NCI-H2107 treated with DMSO at 0.1 percent for 48 hours (cell line): Measurements from ENCODE around the gene TRIM2.
"Not testable (repeated sequence)": the region's sequence is repeated elsewhere in the genome, so short reads cannot be mapped to it uniquely, and the experiment has no call there.

Experiments
- DNase-seq: peaks from one replicate; lab custom pipeline; 2025; ENCODE audit not compliant: unreplicated experiment; lab: John Stamatoyannopoulos, UW

TRIM2 gene

DNA sequence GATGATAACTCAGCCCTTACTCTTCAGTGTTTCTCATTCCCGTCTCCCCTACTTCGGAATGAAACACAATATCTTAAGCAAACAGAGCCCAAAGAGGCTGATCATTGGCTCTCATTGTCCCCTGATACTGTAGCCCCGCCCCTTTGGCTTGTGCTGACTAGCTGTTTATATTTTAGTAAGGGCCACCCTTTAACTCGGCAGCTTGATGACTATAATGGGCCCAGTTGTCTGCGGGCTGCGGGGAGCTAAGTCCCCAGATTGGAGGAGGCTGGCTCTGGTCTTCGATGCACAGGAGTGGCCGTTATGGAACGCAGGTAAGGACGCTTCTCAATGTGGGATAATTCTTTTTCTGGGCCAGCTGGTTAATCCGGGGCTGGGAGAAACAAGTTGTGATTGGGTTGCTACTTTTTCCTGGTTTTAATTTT, at the start of gene TRIM2:
Gene TRIM2 (plus strand): TSS at position 197 of the 425 bp plus-strand sequence. CDS start 88 bp downstream, at position 285.
- peak; percentile 82 for DNase-seq

DNA sequence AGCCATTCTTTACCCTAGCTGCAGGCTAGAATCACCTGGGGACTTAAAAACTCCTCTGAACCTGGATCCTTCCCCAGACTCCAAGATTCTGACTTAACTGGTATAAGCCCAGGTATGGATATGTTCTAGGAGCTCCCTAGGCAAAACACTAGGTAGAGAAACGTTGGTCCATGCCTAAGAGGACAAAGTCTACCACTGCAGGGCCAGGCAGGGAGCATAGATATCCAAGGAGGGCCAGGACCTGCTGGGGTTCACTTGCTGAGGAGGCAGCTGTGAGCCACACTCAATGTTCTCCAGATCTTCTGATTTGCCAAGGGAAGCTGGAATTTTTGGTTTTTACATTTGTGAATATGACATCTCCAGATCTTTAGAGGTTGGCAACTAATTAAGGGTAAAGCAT, 48.6 kb upstream of the TRIM2 start:
- DNase-seq: no peak

DNA sequence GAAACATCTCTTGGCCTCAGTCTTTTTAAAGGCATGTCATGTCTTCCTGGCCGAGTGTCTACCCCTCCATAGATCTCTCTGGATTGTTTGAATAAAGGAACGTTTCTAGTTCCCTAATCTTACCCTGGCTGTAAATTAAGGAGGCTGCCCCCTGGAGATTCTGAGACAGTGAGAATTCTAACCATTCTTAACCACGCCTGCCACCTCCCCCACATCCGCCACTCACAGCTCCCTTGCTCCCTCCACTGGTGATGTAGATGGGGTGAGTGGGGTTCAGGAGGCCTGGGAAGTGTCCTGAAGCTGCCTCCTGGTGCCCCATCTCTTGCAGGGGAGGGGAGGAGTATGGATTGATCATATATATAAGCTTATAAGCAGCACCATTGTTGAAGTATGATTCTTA, 48.0 kb upstream of the TRIM2 start:
- no peak for DNase-seq

DNA sequence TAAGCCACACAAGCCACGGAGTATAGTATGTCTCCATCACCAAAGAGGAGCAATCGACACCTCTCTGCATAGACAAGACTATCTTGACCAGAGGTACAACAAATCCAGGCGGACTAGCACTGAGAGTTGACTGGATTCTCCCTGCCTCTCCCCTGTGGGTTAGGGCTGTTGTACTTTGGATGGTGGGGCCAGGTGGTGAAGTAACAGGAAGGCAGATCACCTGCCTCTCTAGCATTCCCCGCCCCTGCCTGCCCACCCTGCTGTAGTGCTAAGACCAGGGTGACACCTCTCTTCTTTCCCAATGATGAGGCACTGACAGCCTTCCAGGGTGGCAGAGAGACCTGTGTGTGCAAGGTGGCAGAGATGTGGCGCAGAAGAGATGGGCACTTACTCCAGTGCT, 47.5 kb upstream of the TRIM2 start:
- peak; percentile 47 for DNase-seq

DNA sequence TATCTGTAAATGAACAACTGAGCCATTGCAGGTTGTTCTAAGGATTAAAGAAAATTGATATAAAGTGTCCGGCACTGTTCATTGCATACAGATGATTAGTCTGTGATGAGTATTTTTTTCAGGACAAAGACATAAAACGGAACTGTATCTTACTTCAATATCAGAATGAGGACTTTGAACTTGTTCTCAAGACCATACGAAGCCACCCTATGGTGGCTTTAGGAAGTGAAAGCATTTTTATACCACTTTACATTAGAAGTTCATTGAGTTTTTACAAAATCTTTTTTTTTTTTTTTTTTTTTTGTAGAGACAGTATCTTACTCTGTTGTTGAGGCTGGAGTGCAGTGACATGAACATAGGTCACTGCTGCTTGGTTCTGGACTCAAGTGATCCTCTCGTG, 45.2 kb upstream of the TRIM2 start:
- no peak for DNase-seq

DNA sequence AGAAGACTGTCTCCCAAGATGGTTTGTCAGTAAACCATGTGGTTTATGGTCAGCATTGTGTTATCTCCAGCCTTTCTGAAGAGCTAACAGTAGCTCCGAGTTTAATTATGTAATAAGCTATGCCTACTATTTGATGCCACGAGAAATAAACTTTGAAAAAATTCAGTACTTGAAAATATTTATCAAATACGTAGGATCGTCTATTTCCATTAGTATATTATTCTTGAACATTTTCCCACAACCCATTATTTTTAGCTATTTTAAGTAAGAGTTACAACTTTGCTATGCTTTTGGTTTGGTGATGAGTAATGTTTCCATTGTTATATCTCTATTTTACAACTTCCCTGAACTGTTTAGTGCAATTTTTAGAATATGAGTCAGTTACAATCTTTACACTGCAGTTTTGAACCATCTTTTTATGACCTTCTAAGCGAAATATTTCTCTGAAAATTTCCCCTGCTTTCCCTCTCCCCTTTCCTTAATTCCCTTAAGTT, 44.5 kb upstream of the TRIM2 start:
- DNase-seq: no peak

DNA sequence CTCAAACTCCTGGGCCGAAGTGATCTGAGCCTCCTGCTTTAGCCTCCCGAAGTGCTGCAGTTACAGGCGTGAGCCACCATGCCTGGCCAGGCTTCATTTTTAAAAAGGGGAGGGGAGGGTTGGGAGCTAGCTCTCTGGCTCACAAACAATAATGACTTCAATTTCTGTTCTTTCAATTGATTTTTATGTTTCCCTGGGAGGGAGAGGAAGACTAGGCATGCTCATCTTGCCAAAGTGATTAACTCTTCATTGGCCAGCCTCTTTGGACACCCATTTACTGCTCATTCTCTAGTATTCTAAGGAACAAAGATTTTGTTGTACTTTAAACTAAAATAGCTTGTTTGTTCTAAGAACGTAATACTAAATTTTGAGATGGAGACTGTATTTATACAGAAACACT, 43.4 kb upstream of the TRIM2 start:
- no peak for DNase-seq

DNA sequence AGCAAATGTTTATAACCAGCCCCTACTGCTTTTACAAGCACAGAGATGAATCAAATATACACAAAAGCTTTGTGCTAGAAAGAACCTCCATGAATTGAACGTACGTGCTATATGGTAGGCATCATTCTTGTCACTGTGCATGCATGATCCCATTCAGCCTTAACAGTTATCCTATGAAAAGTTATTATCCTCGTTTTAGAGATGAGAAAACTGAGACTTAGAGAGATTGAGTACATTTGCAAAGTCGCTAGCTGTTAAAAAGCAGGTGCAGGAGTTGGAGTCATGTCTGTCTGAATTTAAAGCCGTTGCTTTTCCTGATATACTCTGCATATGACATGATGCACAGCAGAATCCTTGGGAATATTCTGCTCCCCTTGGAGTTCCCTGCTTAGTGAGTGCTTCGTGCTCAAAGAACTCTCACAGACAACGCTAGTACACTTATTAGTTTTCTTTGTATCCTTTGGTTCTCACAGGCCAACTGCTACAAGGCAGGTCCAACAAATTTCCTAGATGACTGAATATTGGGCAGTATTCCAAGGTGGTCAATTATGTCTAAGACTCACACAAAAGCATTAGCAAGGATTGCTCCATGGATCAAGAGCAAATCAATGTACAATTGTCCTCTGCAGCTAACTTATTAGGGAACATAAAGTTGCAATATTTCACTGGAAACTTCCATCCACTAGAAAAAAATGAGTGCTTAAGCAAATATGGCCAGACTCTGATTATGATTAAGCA, 42.8 kb upstream of the TRIM2 start:
- DNase-seq: no peak

DNA sequence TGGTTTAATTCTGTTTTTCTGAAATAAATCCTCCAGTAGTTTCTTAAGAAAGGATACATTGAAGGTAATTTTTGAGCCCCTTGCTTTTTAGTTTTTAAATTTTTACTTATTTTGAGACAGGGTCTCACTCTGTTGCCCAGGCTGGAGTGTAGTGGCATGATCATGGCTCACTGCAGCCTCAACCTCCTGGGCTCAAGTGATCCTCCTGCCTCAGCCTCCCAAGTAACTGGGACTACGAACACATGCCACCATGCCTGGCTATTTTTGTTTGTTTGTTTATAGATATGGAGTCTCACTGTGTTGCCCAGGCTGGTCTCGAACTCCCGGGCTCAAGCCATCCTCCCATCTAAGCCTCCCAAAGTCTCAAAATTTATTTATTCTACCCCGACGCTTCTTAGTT, 39.0 kb upstream of the TRIM2 start:
- not testable (repeated sequence) for DNase-seq

DNA sequence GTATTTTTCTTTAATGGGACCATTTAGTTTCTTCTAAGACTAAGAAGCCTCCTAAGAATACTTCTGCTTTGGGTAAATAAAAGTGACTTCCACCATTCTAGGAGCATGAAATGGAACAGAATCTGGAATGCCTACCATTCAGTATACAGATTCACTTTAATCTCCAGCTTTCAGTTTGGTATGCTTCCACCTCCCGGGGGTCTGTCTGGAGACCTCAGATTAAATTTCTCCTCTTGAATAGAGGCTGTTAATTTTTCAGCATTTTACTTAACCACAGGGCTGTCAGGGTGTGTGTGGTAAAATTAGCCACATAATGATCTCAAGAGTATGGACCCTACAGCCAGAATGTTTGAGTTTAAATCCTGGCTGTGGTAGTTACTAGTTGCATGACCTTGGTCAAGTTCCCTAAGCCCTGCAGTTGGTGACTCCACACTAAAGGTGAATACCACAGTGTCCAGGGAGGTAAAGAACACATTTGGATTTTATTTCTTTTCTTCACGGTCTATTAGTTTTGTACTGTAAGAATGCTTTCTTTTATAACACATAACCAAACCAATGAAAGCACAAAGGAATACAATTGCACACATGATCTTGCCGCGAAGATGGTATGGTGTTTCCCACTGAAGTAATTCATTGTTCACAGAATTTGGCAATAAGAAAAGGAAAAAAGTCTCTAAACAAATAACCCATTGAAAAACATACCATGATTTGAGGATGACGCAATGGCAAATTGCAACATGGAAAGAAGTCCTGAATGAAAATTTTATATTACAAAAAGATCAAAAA, 37.3 kb upstream of the TRIM2 start:
- DNase-seq: peak; percentile 28

DNA sequence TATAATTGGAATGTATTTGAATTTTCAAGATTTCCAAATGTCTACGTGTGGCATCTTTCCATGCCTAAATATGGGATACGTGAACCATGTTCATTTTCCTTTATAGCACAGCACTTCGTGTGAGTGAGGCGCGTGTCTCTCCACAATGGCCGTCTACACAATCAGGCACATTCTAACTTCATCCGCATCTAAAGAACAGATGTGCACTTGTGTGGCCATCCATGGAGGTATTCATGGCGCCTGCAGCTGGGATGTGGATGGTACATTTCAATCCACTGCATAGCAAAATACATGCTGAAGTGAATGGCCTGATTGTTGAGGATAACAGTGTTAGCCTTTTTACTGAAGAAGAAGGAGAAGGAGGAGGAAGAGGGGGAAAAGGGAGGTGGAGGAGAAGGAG, 34.5 kb upstream of the TRIM2 start:
- no peak for DNase-seq

DNA sequence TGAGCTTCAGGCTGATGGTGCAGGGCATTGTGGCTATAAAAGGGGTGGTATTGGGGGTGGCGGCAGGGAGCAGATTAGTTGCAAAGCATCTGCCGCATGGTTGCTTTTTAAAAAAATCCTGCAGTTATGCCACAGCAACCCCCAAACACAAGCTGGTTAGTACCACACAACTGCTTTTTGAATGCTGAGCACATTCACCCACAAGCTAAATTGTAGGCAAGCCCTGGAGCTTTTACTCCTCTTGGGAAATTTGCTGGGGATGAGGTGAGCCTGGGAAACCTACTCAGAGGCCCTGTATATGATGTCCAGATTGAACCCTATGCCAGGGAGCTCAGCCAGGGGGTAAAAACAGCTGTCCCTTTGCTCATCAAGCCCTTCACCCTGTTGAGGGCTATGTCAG, 33.8 kb upstream of the TRIM2 start:
- no peak for DNase-seq

DNA sequence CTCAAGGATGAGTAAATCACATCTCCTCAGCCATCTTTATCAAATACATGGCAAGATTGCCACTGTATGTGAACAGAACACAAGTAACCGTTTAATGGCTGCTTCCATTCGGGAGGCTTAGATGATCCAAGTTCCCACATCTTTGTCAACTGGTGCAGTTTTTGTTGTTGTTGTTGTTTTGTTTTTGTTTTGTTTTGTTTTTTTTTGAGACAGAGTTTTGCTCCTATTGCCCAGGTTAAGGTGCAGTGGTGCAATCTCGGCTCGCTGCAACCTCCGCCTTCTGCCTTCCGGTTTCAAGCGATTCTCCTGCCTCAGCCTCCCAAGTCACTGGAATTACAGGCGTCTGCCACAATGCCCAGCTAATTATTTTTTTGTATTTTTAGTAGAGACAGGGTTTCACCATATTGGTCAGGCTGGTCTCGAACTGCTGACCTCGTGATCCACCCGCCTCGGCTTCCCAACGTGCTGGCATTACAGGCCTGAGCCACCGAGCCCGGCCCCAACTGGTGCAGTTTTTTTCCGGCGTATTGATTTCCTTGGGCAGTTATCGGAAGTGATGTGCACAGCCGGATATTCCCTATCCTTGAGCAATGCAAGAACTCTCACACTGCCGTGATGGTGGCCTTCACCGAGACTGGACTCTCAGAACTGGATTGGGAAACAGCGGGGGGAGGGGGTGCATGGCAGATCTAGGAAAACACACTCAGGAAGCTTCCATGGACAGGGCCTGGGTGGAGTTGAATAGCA, 29.2 kb upstream of the TRIM2 start:
- no peak for DNase-seq

DNA sequence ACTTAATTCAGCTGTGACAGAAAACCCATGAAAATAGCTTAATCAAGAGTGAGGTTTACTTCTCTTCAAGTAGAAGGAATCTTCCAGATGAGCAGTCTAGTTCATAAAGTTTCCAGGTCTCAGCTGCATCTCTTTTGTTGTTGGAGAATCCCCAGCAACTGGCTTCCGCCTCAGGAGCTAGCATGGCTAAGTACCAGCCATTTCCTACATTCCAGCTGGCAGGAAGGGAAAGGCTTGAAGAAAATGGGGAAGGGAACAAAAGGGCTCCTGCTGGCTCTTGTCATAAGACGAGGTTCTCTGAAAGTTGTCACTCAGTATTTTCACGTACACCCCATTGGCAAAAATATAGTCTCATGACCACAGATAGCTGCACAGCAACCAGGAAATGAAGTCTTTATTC, 27.3 kb upstream of the TRIM2 start:
- no peak for DNase-seq

DNA sequence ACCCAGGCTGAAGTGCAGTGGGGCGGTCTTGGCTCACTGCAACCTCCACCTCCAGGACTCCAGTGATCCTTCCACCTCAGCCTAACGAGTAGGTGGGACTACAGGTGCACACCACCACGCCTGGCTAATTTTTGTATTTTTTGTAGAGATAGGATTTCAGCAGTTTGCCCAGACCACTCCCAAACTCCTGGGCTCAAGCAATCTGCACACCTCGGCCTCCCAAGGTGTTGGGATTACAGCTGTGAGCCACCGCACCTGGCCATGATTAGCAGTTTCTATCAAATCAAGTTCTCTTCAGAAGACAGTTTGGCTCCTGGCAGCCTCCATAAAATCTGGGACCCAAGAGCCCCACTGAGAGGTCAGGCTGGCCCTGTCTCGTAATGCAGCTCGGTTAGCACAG, 26.4 kb upstream of the TRIM2 start:
- DNase-seq: no peak

DNA sequence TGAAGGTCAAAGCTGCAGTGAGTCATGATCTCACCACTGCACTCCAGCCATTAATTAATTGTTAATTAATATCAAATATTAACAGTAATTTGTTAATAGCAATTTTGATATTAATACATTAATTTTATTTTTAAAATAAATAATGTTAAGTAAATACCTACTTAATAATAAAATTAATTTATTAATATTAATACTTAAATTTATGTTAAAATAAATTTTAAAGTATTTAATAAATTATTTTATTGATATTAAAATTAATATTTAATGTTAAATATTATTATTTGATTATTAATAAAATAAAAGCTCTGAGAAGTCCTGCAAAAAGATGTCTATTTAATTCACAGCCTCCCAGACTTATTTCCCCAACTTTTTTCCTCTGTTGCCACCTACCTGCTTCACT, 25.1 kb upstream of the TRIM2 start:
- DNase-seq: no peak

DNA sequence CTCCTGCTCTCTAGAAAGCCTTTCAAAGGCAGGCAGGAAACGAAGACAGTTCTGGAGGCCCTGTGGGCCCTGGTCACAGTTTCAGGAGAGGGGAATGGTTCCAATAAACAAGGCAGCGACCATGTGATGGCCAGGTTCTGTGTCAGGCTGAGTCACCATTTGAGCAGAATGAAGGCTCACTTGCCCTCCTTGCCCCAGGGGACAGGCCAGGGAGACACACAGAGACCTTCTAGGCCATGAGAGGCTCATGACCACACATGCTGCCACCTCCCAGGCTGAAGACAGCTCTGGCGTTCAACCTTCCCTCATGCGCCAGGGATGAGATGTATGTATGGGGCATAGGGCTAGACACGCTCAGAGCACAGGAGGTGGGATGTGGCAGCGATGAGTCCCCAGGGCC, 22.9 kb upstream of the TRIM2 start:
- no peak for DNase-seq

DNA sequence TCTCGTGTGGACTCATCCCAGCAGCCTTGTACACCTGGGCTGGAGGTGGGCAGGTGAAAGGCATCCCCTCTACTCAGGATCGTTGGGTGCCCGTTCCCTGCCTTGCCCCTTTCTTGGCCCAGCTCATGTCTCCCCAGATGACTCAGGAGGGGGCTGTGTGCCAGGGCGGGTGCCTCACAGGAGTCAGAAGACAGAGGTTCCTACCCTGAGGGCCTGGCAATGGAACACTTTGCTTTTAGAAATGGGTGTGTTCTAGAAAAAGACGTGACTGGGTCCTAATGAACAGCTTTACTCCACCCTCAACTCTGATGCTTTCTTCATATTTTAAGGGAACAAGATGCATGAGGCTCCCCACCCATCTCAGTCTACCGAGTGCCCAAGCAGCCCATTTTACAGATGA, 22.5 kb upstream of the TRIM2 start:
- DNase-seq: no peak

DNA sequence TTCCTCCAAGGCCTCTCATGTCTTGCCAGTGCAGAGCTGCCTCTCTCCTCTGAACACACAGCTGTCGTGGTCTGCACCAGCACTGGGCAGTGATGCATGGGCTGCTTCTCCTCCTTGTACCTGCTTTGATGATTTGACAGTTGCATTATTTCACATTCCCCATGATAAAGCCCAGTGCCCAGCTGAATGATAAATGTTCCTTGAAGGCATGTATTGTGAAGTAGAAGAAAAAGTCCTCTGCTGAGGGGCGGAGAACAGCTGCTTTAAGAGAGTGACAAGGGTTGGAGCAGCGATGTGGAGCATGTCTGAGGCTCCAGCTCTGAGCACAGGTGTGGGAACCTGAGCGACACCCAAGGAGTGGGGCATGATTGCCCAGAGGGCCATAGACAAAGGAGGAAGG, 21.1 kb upstream of the TRIM2 start:
- no peak for DNase-seq

DNA sequence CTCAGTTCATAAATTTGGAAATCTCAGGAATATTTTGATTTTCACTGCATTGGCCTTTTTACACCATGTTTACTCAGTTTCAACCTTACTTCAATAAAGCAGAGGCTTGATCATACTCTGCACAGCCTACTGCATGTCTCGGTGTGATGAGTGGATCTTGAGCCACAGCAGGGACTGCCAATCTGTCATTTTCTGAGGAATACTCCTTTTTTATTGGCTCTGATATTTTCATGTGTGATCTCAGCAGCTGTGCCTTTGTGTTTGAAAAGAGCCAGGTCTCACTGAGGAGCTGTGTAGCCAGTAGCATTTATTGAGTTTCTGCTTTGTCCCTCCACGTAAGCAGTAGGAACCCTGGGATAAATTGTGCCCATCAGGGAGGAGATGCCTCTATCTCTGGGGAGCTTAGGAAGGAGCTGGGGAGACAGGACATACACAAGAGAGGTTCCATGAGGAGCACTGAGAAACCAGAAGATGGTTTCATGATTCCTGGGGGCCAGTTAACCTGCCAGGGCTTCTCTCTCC, 18.9 kb upstream of the TRIM2 start:
- no peak for DNase-seq

DNA sequence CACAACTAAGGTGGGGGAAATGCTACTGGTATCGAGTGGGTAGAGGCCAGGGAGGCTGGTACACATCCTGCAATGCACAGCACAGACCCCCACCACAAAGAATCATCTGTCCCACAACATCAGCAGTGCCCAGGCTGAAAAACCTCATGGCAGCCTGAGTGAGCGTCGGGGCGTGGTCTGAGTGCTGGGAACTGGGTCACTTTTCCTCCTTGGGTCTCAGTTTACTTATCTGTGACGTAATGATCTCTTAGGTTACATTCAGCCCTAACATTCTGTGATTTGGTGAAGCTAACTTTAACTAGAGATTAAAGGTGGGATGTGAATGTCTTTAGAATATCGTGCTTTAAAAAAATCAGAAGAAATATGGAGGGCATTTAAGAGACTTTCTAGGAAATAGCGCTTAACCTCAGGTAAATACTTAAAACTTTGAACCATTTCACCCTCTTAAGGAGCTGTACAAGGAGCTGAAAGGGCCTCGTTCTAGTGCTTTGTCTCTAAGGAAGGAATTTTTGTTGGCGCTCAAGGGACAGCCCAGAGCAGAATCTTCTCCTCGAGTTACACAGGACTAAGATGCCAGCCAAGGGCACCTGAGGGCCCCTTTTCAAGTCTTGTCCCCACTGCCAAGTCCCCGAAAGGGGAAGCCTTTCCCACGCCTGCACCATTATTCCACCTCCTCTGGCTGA, 18.1 kb upstream of the TRIM2 start:
- no peak for DNase-seq
